ENCODE measurements around the gene XXYLT1.

XXYLT1 gene

GRCh38 chr3:195168009-195168762 is 102.8 kb downstream of the XXYLT1 start:
- DNase-seq (ENCODE audit: low read depth) = no peak

- no peak for DNase-seq (ENCODE audit: low read depth)
Observed at GRCh38 chr3:195165790-195166189, 105.2 kb downstream of the XXYLT1 start.

GRCh38 chr3:195165265-195165609 is 105.7 kb downstream of the XXYLT1 start:
- no peak for DNase-seq (ENCODE audit: low read depth)

GRCh38 chr3:195164573-195165264 is 106.2 kb downstream of the XXYLT1 start:
- DNase-seq (ENCODE audit: low read depth) = no peak

GRCh38 chr3:195163719-195164572 is 107.0 kb downstream of the XXYLT1 start:
- DNase-seq (ENCODE audit: low read depth) = no peak

GRCh38 chr3:195162816-195163215 is 108.1 kb downstream of the XXYLT1 start:
- DNase-seq (ENCODE audit: low read depth) = no peak

- DNase-seq (ENCODE audit: low read depth) = no peak
Observed at GRCh38 chr3:195162033-195162669, 108.8 kb downstream of the XXYLT1 start.

- DNase-seq (ENCODE audit: low read depth) = no peak
Observed at GRCh38 chr3:195160908-195161434, 110.0 kb downstream of the XXYLT1 start.

- DNase-seq (ENCODE audit: low read depth) = peak; percentile 63
Observed at GRCh38 chr3:195160257-195160898, 110.6 kb downstream of the XXYLT1 start.

- peak; percentile 23 for DNase-seq (ENCODE audit: low read depth)
Observed at GRCh38 chr3:195159814-195160165, 111.2 kb downstream of the XXYLT1 start.

GRCh38 chr3:195159117-195159813 is 111.7 kb downstream of the XXYLT1 start:
- no peak for DNase-seq (ENCODE audit: low read depth)

- no peak for DNase-seq (ENCODE audit: low read depth)
Observed at GRCh38 chr3:195156286-195156890, 114.6 kb downstream of the XXYLT1 start.

- DNase-seq (ENCODE audit: low read depth) = no peak
Observed at GRCh38 chr3:195155570-195156241, 115.3 kb downstream of the XXYLT1 start.

- DNase-seq (ENCODE audit: low read depth) = peak; percentile 93
Observed at GRCh38 chr3:195154793-195155535, 116.0 kb downstream of the XXYLT1 start.

GRCh38 chr3:195154111-195154791 is 116.7 kb downstream of the XXYLT1 start:
- peak; percentile 31 for DNase-seq (ENCODE audit: low read depth)

- no peak for DNase-seq (ENCODE audit: low read depth)
Observed at GRCh38 chr3:195153653-195154052, 117.3 kb downstream of the XXYLT1 start.

GRCh38 chr3:195153130-195153529 is 117.8 kb downstream of the XXYLT1 start:
- DNase-seq (ENCODE audit: low read depth) = no peak

GRCh38 chr3:195151866-195152541 is 119.0 kb downstream of the XXYLT1 start:
- DNase-seq (ENCODE audit: low read depth) = peak; percentile 94

Measured in ELR (cell line).